ENCODE results near the gene SCFD2.
"Not testable (repeated sequence)": the region's sequence is repeated elsewhere in the genome, so short reads cannot be mapped to it uniquely, and the experiment has no call there.

Gene SCFD2

DNA sequence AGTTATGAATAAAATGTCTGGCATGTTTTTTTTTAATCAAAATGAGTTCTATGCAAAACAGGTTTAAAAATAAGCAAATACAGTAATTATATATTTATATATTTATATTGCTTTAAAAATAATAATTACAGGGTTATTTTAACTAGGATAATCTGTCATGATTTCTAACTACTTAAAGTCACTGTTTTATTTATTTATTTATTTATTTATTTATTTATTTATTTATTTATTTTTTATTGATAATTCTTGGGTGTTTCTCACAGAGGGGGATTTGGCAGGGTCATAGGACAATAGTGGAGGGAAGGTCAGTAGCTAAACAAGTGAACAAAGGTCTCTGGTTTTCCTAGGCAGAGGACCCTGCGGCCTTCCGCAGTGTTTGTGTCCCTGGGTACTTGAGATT lies 129.2 kb downstream of the SCFD2 start:
- not testable (repeated sequence) for DNase-seq

DNA sequence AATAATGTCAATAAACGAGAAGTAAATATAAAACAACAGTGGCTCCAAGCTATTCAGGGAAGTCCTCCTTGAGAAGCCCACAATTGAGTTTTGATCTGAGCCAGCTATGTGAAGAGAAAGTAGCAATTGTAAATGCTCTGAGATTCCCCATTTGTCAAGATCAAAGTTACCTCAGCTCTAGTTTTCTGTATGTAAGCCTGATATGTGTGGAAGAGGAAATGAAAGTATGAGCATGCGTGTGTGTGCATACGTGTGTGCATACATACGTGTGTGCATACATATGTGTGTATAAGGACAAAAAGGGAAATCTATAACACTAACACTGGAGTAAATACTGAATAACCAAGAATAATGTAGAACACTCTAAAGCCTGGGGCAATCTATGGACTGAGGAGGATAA lies 130.3 kb downstream of the SCFD2 start:
- DNase-seq = no peak

GRCh38 chr4:53234669-53235068 lies 131.2 kb downstream of the SCFD2 start:
- DNase-seq = no peak

GRCh38 chr4:53234111-53234510 lies 131.8 kb downstream of the SCFD2 start:
- no peak for DNase-seq

GRCh38 chr4:53233114-53233795 lies 132.6 kb downstream of the SCFD2 start:
- DNase-seq = no peak

DNA sequence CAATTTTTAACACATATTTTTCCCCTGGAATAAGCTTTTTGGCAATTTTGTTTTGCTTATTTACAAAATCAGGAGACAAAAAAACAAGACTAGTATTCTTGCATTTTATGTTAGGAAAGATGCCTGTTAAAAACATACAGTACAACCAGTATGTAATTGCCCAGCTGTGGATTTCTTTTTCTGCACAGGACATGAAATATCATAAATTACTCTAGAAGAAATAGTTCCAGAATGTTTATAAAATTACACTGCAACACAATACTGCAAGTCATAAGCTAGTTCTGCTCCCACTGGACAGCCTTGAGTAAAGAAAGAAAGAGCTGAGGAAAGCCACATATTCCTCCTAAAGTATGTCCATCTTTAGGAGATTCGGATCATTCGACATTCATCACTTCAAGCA lies 133.5 kb downstream of the SCFD2 start:
- no peak for DNase-seq

- DNase-seq = no peak
Measured at GRCh38 chr4:53228036-53228435, 137.8 kb downstream of the SCFD2 start.

- DNase-seq = no peak
Measured at GRCh38 chr4:53227451-53227850, 138.4 kb downstream of the SCFD2 start.

- no peak for DNase-seq
Measured at GRCh38 chr4:53221832-53222480, 143.9 kb downstream of the SCFD2 start.

DNA sequence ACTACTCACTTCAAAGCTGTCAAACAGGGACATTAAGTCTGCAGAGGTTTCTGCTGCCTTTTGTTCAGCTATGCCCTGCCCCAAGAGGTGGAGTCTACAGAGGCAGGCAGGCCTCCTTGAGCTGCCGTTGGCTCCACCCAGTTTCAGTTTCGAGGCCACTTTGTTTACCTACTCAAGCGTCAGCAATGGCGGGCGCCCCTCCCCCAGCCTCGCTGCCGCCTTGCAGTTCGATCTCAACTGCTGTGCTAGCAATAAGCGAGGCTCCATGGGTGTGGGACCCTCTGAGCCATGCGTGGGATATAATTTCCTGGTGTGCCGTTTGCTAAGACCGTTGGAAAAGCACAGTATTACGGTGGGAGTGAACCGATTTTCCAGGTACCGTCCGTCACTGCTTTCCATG lies 146.7 kb downstream of the SCFD2 start:
- not testable (repeated sequence) for DNase-seq

DNA sequence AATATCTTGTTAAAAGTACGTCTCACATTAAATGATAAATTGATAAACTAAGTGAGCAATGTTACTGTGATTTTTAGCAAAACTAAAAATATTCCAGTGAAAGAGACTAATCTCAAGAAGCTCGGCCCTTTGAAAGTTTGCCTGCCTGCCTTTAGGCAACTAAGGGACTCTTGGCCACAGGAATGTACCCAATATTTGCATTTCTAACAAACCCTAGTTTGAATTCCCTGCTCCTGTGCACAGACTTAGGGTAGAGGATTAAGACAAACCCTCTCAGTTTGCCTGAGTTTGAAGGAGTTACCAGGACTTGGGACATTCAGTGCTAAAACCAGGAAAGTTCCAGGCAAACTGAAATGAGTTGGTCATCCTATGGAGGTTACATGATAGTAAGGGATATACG lies 157.1 kb downstream of the SCFD2 start:
- no peak for DNase-seq

DNA sequence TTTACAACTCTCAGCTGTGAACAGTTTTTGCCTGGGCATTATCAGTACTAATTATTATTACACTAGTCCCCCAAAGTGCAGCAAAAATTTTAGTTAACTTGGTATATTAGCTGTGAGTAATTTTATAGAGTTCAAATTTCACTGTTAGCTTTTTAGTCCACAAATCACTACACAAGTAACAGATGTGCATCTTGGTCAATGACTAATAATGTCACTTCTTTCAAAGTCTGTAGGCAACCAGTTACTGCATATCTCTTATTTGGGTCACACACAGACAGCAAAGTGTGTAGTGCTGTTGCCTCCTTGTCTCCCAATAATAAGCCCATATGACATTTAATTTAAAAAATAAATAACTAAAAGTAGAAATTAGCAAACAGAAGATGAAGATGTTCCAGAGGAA lies 159.9 kb downstream of the SCFD2 start:
- DNase-seq = no peak

DNA sequence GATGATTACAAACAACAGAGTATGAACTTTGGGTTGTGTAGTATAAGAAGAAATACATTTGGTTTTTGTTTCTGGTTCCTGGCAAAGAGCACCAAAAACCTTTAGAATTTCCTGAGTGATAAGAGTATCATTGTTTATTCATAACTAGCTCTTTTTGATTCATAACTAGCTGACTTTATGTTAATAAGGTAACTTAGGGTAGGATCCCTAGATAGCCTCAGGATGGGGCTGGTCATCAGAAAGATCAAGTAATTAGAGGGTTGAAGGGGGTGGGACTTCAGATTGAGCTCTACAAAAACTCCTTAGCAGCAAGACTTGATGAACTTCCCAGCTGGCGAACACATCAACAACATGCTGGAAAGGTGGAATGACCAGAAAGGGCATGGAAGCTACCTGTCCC lies 166.5 kb downstream of the SCFD2 start:
- no peak for DNase-seq

DNA sequence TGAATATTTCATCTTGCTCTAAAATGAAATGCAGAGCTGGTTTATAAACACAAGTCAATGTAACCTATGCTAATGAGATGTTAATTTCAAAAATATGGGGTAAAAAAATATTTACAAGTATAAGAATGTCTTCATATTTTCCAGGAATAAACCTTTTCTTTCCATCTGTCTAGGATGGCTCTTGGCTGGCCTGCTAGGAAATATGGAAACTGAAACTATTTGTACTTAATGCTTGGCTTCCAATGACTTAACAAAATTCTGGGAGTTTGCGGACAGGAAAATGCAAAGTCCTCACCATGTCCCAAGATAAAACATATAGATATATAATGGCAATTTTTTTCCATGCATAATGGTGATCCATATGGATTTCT lies 168.1 kb downstream of the SCFD2 start:
- no peak for DNase-seq

- DNase-seq = peak; percentile 46
Measured at GRCh38 chr4:53196882-53197771, 168.7 kb downstream of the SCFD2 start.

GRCh38 chr4:53195815-53196661 lies 169.8 kb downstream of the SCFD2 start:
- DNase-seq = no peak

- no peak for DNase-seq
Measured at GRCh38 chr4:53194727-53195126, 171.1 kb downstream of the SCFD2 start.

- DNase-seq = no peak
Measured at GRCh38 chr4:53193111-53193510, 172.8 kb downstream of the SCFD2 start.

DNA sequence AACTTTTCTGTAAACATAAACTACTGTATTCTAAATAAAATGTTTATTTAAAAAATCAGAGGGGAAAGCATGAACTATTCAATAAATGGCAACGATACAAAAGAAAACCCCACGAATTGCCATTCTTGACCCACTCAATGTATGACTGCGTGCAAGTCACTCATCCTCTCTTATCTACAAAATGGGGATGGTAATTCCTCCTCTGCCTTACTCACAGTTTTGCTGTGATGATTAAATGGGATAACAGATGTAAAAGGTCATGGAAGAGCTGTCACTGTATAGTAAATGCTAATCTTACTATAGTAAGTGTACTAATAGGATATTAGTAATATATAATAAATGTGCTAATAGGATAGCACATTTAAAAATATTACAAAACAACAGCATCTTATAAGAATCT lies 173.4 kb downstream of the SCFD2 start:
- no peak for DNase-seq

- DNase-seq = no peak
Measured at GRCh38 chr4:53191997-53192396, 173.9 kb downstream of the SCFD2 start.

GRCh38 chr4:53189011-53189410 lies 176.8 kb downstream of the SCFD2 start:
- no peak for DNase-seq

- DNase-seq = no peak
Measured at GRCh38 chr4:53186714-53187358, 179.0 kb downstream of the SCFD2 start.

Data from NCI-H2029 treated with DMSO at 0.1 percent for 48 hours (cell line).